ENCODE measurements around the gene SEC63.

DNA sequence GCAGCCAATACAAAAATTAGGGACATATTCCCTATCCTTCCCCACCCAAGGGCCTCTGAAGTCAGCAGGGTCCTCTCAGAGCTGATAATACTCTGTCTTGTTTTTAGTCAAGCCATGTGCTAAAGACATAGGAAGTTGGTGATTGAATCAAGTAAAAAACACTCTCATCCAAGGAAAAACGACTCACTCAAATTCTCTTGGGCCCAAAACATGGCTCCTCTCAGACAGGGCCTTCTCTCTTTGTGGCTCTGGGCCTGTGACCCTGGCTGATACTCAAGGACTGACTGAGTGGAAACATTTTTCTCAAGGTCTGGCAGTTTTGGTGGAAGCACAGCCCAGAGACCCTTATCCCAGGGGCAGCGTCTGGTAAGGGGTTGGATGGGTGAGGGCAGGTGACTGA, 127.9 kb downstream of the SEC63 start:
- TF ChIP-seq, protein P1, sequence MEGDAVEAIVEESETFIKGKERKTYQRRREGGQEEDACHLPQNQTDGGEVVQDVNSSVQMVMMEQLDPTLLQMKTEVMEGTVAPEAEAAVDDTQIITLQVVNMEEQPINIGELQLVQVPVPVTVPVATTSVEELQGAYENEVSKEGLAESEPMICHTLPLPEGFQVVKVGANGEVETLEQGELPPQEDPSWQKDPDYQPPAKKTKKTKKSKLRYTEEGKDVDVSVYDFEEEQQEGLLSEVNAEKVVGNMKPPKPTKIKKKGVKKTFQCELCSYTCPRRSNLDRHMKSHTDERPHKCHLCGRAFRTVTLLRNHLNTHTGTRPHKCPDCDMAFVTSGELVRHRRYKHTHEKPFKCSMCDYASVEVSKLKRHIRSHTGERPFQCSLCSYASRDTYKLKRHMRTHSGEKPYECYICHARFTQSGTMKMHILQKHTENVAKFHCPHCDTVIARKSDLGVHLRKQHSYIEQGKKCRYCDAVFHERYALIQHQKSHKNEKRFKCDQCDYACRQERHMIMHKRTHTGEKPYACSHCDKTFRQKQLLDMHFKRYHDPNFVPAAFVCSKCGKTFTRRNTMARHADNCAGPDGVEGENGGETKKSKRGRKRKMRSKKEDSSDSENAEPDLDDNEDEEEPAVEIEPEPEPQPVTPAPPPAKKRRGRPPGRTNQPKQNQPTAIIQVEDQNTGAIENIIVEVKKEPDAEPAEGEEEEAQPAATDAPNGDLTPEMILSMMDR (IDR thresholded peaks at IDR 0.05) = no peak
- no peak for TF ChIP-seq POLR2A (IDR thresholded peaks at IDR 0.05)
